GM18505 (cell line): Measurements from ENCODE around the gene NRBP1.

Experiments
- ATAC-seq: cut with Tn5 transposase; IDR thresholded peaks from one replicate; pipeline ENCODE4 v1.9.1; 2021; ENCODE audit not compliant: unreplicated experiment
- POLR2A ChIP-seq: IDR thresholded peaks from 4 replicates; pipeline ENCODE4 v1.6.1; 2011; ENCODE audit warnings: borderline replicate concordance; ENCODE audit not compliant: insufficient read depth, insufficient read length; ENCODE audit errors: extremely low read depth

The NRBP1 gene

DNA sequence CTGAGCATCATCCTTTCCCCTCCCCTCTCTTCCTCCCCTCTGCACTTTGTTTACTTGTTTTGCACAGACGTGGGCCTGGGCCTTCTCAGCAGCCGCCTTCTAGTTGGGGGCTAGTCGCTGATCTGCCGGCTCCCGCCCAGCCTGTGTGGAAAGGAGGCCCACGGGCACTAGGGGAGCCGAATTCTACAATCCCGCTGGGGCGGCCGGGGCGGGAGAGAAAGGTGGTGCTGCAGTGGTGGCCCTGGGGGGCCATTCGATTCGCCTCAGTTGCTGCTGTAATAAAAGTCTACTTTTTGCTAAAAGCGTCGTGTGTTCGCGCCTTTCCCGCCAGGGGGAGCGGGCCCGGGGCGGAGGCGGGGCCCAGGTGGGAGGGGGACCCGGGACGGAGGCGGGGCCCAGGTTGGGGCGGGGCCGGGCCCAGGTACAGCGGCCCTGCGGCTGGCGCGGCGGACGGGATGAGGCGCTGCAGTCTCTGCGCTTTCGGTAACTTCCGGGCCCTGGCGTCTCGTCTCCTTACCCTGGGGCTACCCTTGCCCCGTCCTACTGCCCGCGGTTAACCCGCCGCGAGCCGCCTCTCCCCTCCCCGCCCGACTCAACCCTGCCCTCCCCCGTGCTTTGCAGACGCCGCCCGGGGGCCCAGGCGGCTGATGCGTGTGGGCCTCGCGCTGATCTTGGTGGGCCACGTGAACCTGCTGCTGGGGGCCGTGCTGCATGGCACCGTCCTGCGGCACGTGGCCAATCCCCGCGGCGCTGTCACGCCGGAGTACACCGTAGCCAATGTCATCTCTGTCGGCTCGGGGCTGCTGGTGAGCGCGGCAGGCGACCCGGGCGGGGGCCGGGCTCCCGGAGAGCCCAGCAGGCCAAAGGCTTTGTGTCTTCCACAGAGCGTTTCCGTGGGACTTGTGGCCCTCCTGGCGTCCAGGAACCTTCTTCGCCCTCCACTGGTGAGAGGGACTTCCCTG lies 13.8 kb downstream of the NRBP1 start, which contains the start of gene KRTCAP3:
Gene KRTCAP3 (plus strand): TSS at position 424 of the 962 bp plus-strand sequence. CDS start 32 bp downstream, at position 456.
- ATAC-seq = no peak
- TF ChIP-seq POLR2A = no peak

DNA sequence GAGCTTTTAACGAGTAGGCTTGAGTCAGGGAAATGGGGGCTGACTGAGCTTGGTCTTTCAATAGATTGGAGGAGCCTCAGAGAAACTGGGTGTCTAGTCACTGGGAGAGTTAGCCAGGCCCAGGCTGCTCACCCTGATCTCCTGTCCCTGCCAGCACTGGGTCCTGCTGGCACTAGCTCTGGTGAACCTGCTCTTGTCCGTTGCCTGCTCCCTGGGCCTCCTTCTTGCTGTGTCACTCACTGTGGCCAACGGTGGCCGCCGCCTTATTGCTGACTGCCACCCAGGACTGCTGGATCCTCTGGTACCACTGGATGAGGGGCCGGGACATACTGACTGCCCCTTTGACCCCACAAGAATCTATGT lies 14.5 kb downstream of the NRBP1 start:
- no peak for TF ChIP-seq POLR2A
- no peak for ATAC-seq

DNA sequence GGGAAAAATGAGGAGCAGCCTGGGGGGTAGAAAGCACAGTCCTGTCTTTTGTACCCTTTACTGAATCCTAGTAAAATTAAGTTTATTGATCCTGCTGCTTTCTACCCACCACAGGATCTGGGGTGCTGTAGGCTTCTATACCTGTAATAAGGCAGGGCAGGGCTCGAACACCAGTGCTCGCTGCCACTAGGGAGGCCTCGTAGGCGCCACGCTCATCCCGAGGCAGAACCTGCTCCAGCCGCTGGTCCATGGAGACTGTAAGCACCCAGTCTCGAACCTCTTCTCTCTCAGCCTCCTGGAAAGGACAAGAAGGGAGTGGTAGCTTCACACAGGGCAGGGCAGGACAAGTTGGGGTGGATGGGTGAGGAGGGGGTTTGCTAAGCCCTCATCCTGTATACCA lies 16.7 kb downstream of the NRBP1 start:
- ATAC-seq = no peak
- TF ChIP-seq POLR2A = no peak

DNA sequence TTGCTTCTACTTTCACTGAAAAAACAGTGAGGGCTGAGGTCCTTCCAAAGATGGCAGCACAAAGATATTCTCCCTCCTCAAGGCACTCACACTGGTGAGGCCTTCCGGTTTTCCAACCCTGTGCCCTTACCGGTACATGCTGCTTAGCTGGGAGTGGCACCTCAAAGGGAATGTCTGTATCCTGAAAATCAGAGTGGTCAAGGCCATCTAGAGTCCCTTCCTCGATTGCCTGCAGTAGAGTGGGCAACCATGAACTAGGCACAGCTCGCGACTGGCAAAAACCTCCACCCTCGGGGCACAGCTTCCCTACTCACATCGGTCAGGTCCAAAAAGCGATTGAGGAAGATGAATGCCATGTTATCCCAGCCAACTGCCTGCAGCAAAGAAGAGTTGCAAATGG lies 17.2 kb downstream of the NRBP1 start:
- ATAC-seq = no peak
- no peak for TF ChIP-seq POLR2A

DNA sequence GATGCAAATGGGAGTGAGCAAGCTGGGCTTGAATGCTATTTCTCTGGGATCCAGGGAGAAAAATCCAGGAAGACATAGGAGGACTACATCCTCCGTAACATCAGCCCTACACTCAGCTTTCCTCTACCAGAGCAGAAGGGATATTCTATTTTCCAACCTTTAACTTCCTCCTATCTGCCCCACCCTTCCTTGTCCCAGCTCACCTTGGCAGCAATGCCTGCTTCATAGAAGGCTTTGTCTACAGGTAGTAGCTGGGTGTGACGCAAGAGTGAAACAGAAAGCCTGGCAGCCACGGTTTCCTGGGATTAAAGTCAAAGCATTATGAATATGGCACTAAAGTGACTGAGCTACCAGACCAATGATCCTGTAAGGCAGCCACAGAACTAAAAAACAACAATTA lies 17.6 kb downstream of the NRBP1 start:
- ATAC-seq = no peak
- no peak for TF ChIP-seq POLR2A

DNA sequence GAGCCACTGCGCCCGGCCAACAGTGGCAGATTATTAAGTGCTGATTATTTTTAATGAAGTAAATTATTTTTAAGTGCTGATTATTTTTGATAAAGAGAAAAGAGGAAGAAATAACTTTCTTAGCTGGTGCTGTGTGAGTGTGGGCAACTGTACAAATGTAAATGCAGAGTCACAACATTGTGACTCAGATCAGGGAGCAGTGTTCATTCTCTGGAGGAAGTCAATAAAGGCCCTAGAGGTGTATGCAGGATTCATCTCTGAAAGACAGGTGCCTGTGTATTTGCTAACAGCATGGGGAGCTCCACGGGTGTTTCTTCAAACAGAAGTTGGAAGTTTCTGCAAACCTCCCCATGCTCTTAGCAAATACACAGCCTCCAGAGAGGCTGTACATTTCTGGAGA lies 19.9 kb downstream of the NRBP1 start:
- ATAC-seq = no peak
- TF ChIP-seq POLR2A = no peak

DNA sequence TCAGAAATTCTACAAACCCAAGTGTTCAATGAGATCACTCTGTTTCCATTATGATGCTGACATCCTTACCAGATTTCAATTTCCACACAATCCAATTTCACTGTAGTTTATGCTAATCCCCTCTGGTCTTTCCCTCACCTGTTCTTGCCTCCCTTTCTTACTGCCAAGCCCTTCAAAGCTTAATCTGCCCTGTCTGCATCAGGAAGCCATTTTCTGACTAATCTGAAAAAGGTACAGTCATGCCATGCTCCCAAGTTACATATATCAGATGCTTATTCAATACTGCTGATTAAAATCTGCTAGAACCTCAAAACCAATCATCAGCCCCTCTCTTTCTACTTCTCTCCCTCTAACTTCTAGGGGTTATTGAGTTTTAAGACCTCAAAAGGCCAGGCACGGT lies 22.7 kb downstream of the NRBP1 start:
- ATAC-seq = no peak
- TF ChIP-seq POLR2A = no peak

DNA sequence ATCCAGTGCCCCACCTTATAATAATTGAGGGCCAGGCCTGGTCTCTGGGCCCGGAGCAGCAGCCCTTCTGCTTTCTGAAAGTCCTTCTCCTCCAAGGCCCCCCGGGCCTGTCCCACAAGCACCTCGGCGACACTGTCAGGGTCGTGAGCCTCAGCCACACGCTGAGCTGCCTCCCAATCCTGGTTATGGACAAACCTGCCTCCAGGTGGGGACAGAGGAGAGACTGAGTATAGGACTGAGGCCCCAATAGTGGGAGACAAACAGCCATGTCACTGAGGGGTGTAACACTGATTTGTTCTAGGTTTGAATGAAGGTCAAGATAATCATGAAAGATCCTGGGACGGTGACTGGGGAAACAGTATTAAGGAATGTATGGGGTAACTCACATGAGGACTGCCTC lies 25.5 kb downstream of the NRBP1 start:
- no peak for TF ChIP-seq POLR2A
- no peak for ATAC-seq

DNA sequence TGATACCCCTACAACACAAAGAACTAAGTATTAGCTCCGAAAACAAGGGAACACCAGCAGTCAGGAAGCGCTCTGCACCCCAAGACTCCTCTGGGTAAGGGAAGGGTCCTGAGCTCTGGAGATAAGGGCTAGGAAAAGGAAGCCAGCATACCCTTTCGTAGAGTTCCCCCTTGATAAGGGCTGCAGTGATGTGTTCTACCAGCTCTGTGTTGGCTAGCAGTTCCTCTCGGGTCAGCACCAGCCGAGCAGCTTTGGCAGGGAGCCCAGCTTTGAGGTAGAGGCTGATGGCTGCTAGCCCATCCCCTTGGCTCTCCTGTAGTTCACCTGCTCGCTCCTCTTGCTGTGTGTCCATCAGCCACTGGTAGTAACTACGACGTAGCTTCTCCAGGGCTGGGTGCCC lies 32.7 kb downstream of the NRBP1 start:
- ATAC-seq = no peak
- TF ChIP-seq POLR2A = no peak

DNA sequence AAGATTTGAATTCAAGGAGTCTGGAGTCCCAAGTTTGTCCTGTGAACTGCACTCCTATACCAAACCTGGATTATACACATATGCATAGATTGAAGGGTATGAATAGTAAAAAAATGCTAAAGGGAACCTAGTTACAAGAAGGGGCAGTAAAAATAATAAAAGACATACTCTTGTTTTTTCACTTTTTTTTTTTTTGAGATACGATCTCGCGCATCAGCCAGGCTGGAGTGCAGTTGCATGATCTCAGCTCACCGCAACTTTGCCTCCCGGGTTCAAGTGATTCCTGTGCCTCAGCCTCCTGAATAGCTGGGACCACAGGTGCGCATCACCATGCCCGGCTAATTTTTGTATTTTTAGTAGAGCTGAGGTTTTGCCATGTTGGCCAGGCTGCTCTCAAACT lies 36.0 kb downstream of the NRBP1 start:
- no peak for ATAC-seq
- TF ChIP-seq POLR2A = no peak

DNA sequence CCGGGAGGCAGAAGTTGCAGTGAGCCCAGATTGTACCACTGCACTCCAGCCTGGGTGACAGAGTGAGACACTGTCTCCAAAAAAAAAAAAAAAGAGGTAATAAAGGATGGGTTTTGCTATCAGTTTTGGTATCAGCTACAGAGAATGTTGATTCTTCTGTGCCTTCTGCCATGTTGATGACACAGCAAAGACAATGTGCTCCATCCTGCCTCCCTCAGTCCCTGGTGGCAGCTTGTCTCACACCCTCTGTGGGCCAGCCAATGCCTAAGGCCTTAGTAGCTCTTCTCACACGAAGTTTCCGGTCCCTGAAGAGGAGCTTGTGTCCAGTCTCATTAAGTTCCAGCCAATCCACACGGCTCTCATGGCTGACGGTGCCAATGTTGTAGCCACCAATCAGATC lies 43.5 kb downstream of the NRBP1 start:
- no peak for TF ChIP-seq POLR2A
- no peak for ATAC-seq

DNA sequence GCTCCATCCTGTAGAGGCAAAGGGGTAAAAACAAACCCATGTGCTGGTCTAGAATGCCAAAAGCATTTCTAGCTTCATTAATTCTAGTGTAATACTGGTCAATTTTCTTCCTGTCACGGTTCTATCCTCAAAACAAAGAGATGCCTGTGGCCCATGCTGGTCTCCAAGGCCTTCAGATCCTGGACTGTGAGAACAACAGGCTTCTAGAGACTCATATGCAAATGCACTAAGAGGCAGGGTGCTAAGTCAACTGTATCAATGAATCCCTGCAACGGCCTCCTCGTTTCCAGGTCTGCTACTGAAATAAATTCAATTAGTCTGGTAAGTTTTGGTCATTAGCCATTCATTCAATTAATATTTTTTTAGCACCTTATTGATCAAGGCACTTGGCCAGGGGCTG lies 57.1 kb downstream of the NRBP1 start:
- TF ChIP-seq POLR2A = no peak
- ATAC-seq = no peak

DNA sequence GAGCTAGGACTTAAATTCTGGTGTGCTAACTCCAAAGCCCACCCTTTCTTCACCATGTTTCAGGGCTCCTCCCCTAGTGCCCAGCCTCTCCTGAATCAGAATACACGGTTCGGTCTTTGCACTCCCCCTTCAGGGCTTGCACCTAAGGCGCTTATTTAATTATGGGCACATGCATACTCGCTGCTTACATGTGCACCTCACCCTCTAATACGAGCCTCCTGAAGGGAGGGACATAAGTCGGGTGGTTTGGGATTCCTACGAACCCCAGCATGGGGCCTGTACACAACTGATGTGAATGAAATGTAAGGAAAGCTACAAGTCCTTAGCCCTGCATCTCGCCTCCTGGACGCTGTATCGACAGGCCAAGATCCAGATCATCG lies 60.7 kb downstream of the NRBP1 start:
- no peak for TF ChIP-seq POLR2A
- no peak for ATAC-seq

DNA sequence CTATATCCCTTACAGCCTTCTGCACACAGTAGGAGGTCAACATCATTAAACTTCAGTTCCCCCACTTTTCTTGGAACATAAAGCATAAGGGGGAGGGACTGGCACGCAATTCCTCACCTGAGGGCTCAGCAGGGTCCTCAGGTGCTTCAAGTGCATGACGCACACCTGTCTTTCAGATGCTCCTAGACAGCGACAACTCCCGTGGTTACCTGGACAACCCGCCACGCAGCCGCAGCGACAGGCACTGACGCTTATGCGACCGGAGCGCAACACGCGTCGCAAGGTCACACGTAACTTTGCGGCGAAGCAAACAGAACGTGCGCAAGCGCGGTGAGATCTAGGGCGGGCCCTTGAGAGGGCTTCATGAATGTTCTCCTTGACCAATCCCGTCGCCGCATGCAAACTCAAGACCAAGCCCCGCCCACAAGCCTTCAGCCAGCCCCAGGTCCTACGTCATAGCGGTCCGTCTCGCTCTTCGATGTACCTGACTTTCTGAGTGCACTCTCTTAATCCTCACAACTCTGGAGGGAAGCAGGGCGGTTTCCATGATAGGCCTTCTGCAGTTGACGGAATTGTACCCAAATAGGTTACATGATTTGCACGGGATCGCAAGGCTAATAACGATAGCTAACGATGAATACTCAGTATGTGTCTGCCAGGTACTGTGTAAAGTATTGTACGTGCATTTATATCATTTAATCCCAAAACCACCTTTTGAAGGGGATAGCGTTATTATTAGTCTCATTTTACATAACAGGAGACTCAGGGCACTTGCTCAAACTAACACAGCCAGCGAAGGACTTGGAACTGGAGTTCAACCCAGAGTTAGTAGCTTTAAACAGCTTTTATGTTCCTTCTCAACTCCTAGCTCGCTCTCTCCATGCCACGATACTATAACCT lies 61.3 kb downstream of the NRBP1 start, which contains the start of gene IFT172:
Gene IFT172 (minus strand): TSS at position 246 of the 900 bp plus-strand sequence. CDS start 90 bp downstream, at position 156.
- peak; percentile 52 for TF ChIP-seq POLR2A
- peak; percentile 93 for ATAC-seq
